NCI-H1417 treated with DMSO at 0.1 percent for 48 hours (cell line): ENCODE data around the gene JCAD.

Experiments used
- DNase-seq: peaks from one replicate; lab custom pipeline; 2025; lab: John Stamatoyannopoulos, UW

The JCAD gene

GRCh38 chr10:30074090-30074489 is 14.7 kb upstream of the JCAD start:
- no peak for DNase-seq

- no peak for DNase-seq
Measured at GRCh38 chr10:30073767-30074060, 14.3 kb upstream of the JCAD start.

GRCh38 chr10:30073045-30073766 is 13.8 kb upstream of the JCAD start:
- DNase-seq, result no peak

- no peak for DNase-seq
Measured at GRCh38 chr10:30072068-30072467, 12.7 kb upstream of the JCAD start.

- DNase-seq, result no peak
Measured at GRCh38 chr10:30070001-30070685, 10.8 kb upstream of the JCAD start.

- no peak for DNase-seq
Measured at GRCh38 chr10:30068492-30069223, 9.3 kb upstream of the JCAD start.

GRCh38 chr10:30063099-30063498 is 3.7 kb upstream of the JCAD start:
- no peak for DNase-seq

- no peak for DNase-seq
Measured at GRCh38 chr10:30062582-30062981, 3.2 kb upstream of the JCAD start.

GRCh38 chr10:30062090-30062489 is 2.7 kb upstream of the JCAD start:
- DNase-seq, result no peak

- no peak for DNase-seq
Measured at GRCh38 chr10:30058570-30059132, 735 bp downstream of the JCAD start.

- DNase-seq, result no peak
Measured at GRCh38 chr10:30057894-30058556, 1.4 kb downstream of the JCAD start.

- DNase-seq, result no peak
Measured at GRCh38 chr10:30057421-30057841, 2.0 kb downstream of the JCAD start.

- DNase-seq, result no peak
Measured at GRCh38 chr10:30056767-30057355, 2.5 kb downstream of the JCAD start.

GRCh38 chr10:30056281-30056680 is 3.1 kb downstream of the JCAD start:
- DNase-seq, result no peak

- DNase-seq, result no peak
Measured at GRCh38 chr10:30055226-30055662, 4.1 kb downstream of the JCAD start.

GRCh38 chr10:30052062-30052461 is 7.3 kb downstream of the JCAD start:
- no peak for DNase-seq

GRCh38 chr10:30051220-30051619 is 8.2 kb downstream of the JCAD start:
- DNase-seq, result no peak

- DNase-seq, result no peak
Measured at GRCh38 chr10:30050411-30050810, 9.0 kb downstream of the JCAD start.

- DNase-seq, result no peak
Measured at GRCh38 chr10:30048768-30049517, 10.4 kb downstream of the JCAD start.

GRCh38 chr10:30047924-30048531 is 11.4 kb downstream of the JCAD start:
- DNase-seq, result no peak

GRCh38 chr10:30047430-30047829 is 12.0 kb downstream of the JCAD start:
- DNase-seq, result no peak
